Loucy (cell line): ENCODE results near the gene GTF2IRD1.

Experiments
- H2AFZ ChIP-seq: fragments of 200-600 bp; sonication (generic); 2 replicates; pipeline ENCODE4 v1.6.0; 2016; ENCODE audit warnings: antibody characterized with exemption, mild to moderate bottlenecking, low read length, moderate library complexity
- H3F3A ChIP-seq: fragments of 200-600 bp; 2 replicates; pipeline ENCODE4 v1.6.0; 2016; ENCODE audit warnings: antibody characterized with exemption, low read depth, mild to moderate bottlenecking
- H3K27me3 ChIP-seq: fragments of 200-600 bp; sonication (generic); 2 replicates; pipeline ENCODE4 v1.6.1; 2014; ENCODE audit warnings: low read length, mild to moderate bottlenecking; ENCODE audit not compliant: insufficient read depth, poor library complexity, severe bottlenecking
- H3K36me3 ChIP-seq: fragments of 200-600 bp; sonication (generic); 2 replicates; pipeline ENCODE4 v1.6.1; 2016; ENCODE audit warnings: low read length; ENCODE audit not compliant: insufficient read depth
- H3K4me1 ChIP-seq: fragments of 200-600 bp; sonication (generic); 2 replicates; pipeline ENCODE4 v1.5.1; 2014; ENCODE audit warnings: low read length, mild to moderate bottlenecking; ENCODE audit not compliant: insufficient read depth, poor library complexity, severe bottlenecking
- H3K4me2 ChIP-seq: fragments of 200-600 bp; sonication (generic); 2 replicates; pipeline ENCODE4 v1.6.0; 2014; ENCODE audit warnings: antibody characterized with exemption, low read length, low read depth, mild to moderate bottlenecking; ENCODE audit not compliant: poor library complexity, severe bottlenecking
- H3K4me3 ChIP-seq: fragments of 200-600 bp; sonication (generic); 2 replicates; pipeline ENCODE4 v1.5.1; 2014; ENCODE audit warnings: low read length, mild to moderate bottlenecking, mixed read lengths; ENCODE audit not compliant: poor library complexity, severe bottlenecking
- H3K79me2 ChIP-seq: fragments of 200-600 bp; sonication (generic); 2 replicates; pipeline ENCODE4 v1.6.1; 2014; ENCODE audit warnings: low read length; ENCODE audit not compliant: insufficient read depth
- H3K9ac ChIP-seq: fragments of 200-600 bp; sonication (generic); 2 replicates; pipeline ENCODE4 v1.6.0; 2014; ENCODE audit warnings: mild to moderate bottlenecking, low read depth, low read length, moderate library complexity; ENCODE audit not compliant: poor library complexity, severe bottlenecking
- H3K9me2 ChIP-seq: fragments of 200-600 bp; sonication (generic); replicated peaks from 2 replicates; pipeline ENCODE4 v1.6.1; 2016; ENCODE audit warnings: low read depth, low read length, mixed read lengths
- H3K9me3 ChIP-seq: fragments of 200-600 bp; sonication (generic); 2 replicates; pipeline ENCODE4 v1.6.1; 2014; ENCODE audit warnings: mild to moderate bottlenecking, antibody characterized with exemption, low read length, low read depth; ENCODE audit not compliant: insufficient read depth
- H4K20me1 ChIP-seq: fragments of 200-600 bp; sonication (generic); 2 replicates; pipeline ENCODE4 v1.6.0; 2014; ENCODE audit warnings: antibody characterized with exemption, low read length, mild to moderate bottlenecking; ENCODE audit not compliant: insufficient read depth, poor library complexity, severe bottlenecking
- EZH2phosphoT487 ChIP-seq: fragments of 200-600 bp; IDR thresholded peaks from 2 replicates; pipeline ENCODE4 v1.6.1; 2018; ENCODE audit warnings: antibody characterized with exemption, mild to moderate bottlenecking, moderate library complexity, borderline replicate concordance
- TF ChIP-seq, protein P1 (sequence below): fragments of 200-600 bp; sonication (generic); conservative IDR thresholded peaks from 2 replicates; pipeline ENCODE4 v1.5.1; 2014; ENCODE audit warnings: mild to moderate bottlenecking, antibody characterized with exemption, low read length

GTF2IRD1 gene

DNA sequence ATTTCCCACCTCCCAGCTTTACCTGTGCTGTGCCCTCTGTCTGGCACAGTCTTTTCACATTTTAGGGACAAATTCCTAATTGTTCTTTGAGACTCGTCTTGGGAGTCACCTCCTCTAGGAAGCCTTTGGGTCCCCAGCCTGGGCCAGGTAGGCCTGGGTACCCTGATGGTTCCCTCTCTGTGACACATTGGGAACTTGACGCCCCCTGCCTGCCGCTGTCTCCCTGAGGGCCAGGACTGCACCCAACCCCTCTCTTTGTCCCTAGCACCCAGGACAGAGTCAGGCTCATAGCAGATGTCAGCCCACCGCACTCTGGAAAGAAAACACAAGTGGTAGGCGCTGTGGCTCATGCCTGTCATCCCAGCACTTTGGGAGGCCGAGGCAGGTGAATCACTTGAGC is 71.4 kb downstream of the GTF2IRD1 start:
- Histone ChIP-seq H3F3A (no peaks in the 10 kb centered on the region), H2AFZ (no peak overlapping the region), H3K9me2 (no peaks in the 10 kb centered on the region), H3K4me1 (no peaks in the 10 kb centered on the region), H3K4me2 (no peak overlapping the region), H3K9ac (no peak overlapping the region), H3K36me3 (no peaks in the 10 kb centered on the region), H3K4me3 (no peak overlapping the region), H3K9me3 (no peaks in the 10 kb centered on the region; the same call in 1 of the 2 replicates), H3K27me3 (no peaks in the 10 kb centered on the region), H4K20me1 (no peaks in the 10 kb centered on the region), H3K79me2 (no peaks in the 10 kb centered on the region)
- TF ChIP-seq EZH2phosphoT487 = no peak
- TF ChIP-seq, protein P1, sequence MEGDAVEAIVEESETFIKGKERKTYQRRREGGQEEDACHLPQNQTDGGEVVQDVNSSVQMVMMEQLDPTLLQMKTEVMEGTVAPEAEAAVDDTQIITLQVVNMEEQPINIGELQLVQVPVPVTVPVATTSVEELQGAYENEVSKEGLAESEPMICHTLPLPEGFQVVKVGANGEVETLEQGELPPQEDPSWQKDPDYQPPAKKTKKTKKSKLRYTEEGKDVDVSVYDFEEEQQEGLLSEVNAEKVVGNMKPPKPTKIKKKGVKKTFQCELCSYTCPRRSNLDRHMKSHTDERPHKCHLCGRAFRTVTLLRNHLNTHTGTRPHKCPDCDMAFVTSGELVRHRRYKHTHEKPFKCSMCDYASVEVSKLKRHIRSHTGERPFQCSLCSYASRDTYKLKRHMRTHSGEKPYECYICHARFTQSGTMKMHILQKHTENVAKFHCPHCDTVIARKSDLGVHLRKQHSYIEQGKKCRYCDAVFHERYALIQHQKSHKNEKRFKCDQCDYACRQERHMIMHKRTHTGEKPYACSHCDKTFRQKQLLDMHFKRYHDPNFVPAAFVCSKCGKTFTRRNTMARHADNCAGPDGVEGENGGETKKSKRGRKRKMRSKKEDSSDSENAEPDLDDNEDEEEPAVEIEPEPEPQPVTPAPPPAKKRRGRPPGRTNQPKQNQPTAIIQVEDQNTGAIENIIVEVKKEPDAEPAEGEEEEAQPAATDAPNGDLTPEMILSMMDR = no peak

DNA sequence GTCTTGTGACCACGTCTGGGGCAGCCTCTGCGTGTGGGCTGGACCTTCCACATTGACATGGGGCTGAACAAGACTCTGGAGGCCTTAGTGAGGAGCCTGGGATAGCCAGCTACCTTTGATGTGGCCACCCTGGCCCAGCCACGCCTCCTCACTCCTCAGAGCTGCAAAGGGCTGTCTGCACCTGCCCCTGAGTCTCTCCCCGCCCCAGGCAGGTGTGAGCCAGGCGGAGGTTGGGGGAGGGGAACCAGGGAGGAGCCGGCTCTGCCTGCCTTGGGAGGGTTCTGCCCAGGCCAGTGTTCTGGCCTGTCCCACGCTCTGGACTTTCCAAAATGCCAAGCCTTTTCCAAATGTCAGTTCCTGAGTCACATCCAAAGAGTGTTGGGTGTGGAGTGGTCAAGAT is 72.2 kb downstream of the GTF2IRD1 start:
- Histone ChIP-seq H4K20me1 (no peaks in the 10 kb centered on the region), H3K4me3 (no peak overlapping the region), H3K36me3 (no peaks in the 10 kb centered on the region), H3K79me2 (no peaks in the 10 kb centered on the region), H3F3A (no peaks in the 10 kb centered on the region), H3K9me2 (no peaks in the 10 kb centered on the region), H3K4me1 (no peaks in the 10 kb centered on the region), H3K9ac (no peak overlapping the region), H2AFZ (no peak overlapping the region), H3K9me3 (no peaks in the 10 kb centered on the region; the same call in 1 of the 2 replicates), H3K4me2 (no peak overlapping the region), H3K27me3 (no peaks in the 10 kb centered on the region)
- TF ChIP-seq, protein P1 = no peak
- no peak for TF ChIP-seq EZH2phosphoT487

DNA sequence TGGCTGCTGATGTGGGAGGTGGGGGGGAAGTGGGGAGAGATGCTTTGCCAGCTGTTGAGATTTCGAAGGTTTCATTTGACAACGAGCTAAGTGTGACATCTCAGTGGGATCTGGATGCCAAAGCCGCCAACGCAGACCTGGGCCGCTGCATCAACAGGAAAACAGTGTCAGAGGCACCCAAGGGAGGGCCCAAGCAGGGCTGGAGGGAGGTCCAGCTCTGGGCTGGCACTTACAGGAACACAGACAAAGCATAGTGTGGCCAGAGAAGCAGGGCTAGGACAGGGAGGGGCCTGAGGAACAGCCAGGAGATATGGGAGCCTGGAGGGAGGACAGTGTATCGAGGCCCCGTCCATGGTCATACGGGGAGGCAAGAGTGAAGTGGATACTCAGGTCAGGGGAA is 73.1 kb downstream of the GTF2IRD1 start:
- Histone ChIP-seq H3F3A (no peaks in the 10 kb centered on the region), H3K9me3 (no peaks in the 10 kb centered on the region), H3K9me2 (no peaks in the 10 kb centered on the region), H4K20me1 (no peaks in the 10 kb centered on the region), H3K4me3 (no peak overlapping the region), H3K79me2 (no peaks in the 10 kb centered on the region), H3K4me1 (no peaks in the 10 kb centered on the region), H3K36me3 (no peaks in the 10 kb centered on the region), H3K4me2 (no peak overlapping the region), H3K9ac (no peak overlapping the region), H2AFZ (no peak overlapping the region), H3K27me3 (no peaks in the 10 kb centered on the region)
- TF ChIP-seq EZH2phosphoT487 = no peak
- TF ChIP-seq, protein P1 = no peak
